ENCODE measurements around the gene PABPN1L.

The PABPN1L gene

DNA sequence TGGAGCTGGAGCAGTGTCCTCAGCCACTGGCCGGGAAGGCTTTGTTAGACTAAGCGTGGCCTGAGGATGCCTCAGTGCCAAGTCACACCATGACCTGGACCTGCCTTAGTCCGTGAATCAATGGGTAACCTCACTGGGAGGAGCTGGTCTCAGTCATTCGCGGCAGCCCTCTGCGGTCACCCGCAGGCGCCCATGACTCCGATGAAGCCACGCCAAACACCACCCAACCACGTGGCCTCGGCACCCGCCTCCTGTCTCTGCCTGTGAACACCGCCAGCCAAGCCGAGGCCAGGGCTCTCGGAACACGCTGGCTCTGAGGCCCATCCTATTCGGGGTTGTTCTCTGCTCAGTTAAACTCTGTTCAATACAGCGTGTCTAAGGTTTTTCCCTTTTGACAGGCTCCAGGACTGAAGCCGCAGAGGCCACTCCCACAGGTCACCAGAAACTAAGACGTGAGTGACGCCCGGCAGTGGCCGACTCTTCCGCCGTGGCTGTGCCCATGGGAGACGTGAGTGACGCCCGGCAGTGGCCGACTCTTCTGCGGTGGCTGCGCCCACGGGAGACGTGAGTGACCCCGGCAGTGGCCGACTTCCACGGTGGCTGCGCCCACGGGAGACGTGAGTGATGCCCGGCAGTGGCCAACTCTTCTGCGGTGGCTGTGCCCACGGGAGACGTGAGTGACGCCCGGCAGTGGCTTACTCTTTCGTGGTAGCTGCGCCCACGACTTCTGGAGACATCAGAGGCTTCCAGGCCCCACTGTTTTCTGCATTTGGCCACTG, 16.8 kb upstream of the PABPN1L start:
- no peak for DNase-seq

DNA sequence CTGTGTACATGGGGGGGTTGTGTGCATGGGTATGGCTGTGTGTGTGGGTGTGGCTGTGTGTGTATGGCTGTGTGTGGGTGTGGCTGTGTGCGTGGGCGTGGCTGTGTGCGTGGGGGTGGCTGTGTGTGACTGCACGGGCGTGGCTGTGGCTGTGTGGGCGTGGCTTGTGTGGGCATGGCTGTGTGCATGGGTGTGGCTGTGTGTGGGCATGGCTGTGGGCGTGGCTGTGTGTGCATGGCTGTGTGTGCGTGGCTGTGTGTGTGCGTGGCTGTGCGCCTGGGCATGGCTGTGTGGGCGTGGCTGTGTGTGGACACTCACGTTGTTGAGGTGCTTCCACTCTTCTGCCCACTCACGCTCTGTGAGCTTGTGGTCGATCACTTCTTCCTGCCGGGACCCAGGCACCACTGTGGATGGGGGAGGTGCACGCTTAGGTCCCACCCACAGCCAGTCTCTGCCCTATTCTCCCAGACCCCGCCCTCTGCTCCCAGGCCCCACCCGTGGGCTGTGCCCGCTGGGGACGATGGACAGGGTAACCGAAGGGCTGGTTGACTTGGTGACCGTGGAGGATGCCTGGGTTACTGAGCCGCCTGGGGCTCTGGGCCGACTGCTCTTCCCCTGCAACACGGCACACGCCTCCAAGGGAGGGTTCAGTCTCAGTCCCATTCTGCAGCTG, 16.0 kb upstream of the PABPN1L start:
- DNase-seq: no peak

DNA sequence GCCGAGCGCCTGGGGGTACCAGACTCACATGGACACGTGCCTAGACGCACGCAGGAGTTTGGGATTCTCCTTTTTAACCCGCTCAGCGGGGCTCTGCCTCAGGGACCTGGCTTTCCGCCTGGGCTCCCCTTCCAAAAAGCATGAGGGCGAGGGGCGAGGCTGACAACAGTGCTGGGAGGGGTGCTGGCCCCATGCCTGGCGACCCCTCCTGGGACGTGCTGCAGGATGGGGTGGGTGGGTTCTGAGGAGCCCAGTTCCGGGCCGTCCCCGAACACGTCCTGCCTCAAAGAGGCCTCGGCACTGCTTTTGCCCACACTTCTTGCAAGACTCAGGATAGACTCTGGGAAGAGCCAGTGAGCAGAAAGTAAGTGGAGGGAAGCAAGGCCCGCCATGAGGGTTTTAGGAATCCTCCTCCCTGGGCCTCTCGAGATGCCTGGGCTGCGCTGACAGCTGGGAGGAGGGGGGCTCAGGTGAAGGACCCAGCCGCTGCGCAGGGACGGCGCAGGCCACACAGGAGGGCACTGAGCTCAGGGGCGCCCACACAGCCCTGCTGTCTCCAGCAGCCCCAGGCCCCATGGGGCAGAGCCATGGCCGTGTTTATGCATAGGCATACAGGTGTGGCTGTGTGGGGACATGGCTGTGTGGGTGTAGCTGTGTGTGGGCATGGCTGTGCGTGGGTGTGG, 15.4 kb upstream of the PABPN1L start:
- no peak for DNase-seq

DNA sequence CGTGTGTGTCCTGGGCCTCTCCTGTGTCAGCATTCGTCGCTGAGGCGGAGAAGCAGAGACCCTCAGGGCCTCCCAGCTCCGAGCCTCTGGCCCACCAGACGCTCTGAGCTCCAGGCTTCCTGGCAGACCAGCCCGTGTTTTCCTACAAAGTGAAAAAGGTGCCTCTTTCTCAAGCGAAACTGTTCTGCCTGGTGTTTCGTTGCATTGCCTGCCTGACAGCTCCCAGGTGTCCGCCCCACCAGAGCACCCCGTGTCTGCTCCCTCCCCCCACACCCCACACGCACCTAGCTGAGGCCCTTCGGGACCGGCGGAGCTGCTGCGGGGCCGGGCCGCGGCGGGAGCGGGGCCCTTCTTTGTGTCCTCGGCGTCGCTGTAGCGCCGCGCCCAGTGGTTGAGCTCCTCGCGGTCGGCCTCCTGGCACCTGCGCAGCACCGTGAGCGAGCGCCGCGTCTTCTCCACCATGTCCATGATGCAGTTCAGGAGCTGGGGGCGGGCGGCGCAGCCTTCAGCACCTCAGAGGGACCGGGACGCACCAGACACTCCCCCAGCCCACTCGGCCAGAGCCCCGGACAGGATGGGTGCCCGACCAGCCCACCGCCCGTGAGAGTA, 14.7 kb upstream of the PABPN1L start:
- DNase-seq: no peak

DNA sequence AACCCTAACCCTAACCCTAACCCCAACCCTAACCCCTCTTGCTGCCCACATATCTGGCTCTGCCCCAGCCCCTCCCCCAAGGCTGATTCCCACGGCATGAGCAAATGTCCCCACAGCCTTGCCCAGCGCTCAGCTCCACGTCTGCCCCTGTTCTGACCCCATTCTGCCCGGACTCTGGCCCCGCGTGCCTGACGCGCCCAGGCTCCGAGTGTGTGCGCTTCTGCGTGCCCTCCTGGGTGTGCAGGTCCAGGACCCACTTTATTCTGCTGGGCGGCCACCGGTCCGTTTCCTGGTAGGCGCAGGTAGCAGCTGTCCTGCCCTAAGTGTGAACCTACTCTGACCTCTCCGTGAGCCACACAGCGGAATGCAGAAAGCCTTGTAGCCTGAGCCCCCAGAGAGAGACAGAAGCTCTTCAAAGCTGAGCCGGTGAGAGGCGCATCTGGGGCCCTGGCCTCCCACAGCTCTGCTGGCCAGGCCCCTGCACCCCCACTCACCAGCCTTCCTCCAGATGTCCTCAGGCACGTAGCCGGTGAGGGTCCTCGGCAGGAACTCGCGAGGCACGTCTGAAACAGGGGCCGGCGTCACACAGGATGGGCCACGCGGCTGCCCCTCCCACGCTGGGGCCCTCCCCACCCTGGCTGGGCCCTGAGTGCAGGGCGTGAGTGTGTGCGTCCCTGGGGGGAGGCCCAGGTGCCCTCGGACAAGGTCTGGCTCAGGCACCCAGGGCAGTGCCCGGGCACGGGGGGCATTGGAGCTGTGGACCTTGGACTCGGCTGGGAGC, 14.0 kb upstream of the PABPN1L start:
- no peak for DNase-seq

DNA sequence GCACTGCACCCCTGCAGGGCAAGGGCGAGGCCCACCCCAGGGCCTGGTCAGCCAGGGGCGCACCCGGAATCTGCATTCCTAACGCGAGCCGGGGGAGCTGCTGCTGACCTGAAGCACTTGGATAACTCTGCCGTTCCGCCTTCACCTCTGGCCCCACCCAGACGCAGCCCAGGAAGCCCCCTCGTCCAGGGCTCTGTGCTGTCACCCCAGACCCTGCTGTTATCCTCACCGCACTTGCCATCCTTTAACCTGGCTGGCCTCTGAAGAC, 13.3 kb upstream of the PABPN1L start:
- DNase-seq: no peak

DNA sequence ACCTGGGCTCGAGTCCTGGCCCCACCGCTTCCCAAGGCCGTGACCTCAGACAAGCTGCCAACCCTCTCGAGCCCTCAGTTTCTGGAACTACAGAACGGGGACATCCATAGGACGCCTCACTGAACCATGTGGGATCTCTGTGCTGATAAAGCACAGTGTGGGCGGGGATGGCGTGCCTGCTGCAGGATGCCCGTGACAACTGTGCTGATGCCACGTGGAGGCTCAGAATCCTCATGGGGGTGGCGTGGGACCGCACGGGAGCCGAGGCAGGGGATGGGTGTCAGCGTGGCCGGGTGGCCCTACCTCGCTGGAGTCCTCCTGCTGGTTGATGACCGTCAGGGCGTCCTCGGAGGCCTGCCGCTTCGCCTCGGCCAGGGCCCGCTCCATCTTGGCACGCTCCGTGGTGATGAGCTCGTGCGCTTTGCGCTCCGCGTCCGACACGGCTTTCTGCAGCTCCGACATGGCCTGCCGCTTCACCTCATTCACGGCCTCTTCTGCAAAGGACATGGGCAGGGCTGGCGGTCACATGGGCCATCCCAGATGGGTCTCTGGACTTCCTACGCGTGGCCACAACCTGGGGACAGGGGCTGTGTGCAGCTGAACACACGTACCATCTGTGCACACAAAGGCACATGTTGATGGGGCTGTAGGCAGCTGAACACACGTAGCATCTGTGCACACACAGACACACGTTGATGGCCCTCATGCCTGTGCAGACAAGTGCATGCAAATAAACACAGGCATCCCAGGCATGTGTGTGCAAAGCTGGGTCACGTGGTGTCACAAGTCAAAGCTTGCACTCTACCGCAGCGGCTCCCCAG, 12.7 kb upstream of the PABPN1L start:
- DNase-seq: no peak

DNA sequence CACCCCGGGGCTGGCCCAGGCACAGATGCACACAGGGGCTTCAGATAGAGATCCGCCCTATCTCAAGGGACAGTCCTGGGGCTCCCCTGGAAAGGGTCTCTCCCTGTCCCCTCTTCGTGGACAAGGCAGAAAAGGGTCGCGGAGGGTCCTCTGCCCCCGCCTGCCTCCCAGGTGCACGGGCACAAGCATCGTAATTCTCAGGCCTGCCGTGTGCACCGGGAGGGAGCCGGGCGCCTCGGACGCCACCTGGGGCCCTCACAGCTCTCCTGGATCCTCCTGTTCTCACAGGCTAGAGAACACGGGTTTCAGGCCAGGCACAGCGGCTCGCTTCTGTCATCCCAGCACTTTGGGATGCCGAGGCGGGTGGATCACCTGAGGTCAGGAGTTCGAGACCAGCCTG, 11.9 kb upstream of the PABPN1L start:
- no peak for DNase-seq

DNA sequence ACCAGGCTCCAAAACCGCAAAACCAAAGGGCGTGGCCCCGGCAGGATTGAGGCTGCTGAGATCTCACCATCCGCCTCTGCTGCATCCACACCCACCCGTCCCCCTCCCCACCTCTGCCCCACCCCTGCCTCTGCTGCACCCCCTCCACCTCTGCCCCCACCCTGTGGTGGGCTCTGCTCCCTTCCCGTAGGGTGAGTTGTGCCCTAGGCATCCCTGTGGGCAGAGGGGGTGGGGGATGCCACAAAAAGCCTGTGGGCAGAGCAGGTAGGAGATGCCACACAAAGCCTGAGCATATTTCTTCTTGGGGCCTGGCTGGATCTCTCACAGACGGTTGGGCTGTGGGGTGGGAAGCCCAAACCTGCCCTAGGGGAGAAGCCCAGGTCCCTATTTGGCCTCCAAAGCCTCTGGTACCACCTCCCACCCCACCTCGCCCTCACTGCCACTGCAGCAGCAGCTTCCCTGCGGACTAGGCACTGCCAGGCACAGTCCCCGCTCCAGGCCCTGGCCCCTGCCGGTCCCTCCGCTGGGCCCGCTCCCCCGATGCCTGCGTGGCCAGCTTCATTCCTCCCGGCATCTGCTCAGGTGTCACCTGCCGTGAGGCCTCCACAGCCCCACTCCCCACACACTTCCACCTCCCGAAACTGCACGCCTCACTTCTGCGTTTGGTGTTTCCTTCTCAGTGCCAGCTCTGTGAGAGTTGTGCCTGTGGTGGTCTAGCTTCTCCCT, 11.3 kb upstream of the PABPN1L start:
- DNase-seq: no peak

DNA sequence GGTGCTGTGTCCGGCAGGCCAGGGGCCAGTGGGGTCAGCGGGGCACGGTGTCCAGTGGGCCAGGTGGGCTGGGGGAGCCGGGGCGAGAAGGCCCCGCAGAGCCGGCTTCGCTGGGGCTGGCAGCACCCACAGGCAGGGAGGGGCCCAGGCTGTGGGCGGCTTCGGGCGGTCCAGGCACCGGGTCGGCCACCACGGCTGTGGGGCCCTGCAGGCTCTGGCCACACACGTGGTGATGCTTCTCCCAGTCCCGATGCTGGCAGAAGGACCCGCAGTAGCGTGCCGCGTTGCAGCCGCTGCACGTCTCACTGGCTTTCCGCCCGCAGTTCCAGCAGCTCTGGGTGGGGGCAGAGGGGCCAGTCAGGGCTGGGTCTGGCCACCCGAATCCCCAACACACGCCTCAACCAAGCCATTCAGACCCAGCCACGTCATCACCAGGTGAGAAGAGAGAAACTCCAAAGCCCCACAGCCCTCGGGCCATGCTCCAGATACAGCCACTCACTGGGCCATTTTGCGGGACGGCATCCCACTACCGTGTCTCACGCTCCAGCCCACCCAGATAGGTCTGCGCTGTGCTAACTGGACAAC, 10.6 kb upstream of the PABPN1L start:
- no peak for DNase-seq

DNA sequence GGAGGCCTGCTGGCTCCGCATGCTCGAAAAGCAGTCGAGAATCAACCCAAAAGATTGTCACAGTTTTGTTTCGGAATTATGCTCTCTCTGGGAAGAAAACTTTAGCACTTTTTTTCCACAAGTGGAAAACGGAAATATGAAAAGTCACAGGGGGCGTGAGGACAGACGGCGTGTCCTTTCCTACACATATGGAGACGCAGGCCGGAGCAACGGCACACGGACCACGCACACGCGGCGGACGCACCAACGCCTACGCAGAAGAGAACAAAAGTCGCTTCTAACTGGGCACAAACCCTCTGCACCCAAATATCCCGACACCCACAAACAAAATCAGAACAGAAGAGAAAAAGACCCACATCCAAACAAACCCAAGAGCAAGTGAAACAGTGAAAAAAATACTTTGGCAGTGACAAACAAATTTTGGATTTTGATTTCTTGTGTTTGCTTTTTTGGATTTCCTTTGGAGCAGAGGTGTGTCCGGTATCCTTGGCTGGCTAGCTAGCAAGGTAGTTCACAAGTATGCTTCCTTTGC, 9.3 kb upstream of the PABPN1L start:
- no peak for DNase-seq

DNA sequence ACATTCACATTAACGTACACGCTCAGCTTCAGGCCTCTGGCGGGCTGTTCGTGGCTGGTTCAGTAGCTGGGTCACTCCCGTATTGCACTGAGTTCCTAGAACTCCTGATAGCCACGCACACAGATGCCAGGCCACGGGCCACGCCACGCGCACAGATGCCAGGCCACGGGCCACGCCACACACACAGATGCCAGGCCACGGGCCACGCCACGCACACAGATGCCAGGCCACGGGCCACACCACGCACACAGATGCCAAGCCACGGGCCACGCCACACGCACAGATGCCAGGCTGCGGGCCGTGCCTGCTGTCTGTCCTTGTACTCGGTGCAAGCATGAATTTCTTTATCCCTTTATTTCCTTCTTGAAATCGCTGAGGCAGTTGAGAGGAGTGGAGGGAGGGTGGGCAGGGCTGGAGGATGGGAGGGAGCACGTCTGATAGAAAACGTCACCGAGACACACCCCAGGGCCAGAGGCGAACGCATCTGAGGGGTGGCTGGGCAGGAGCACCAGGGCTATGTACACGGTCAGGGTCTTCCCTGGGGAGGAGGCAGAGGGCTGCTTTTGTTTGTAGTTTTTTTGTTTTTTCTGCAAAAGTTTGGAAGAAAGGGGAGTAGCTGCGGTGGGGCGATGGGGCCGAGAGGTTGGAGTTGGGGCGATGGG, 8.6 kb upstream of the PABPN1L start:
- no peak for DNase-seq

DNA sequence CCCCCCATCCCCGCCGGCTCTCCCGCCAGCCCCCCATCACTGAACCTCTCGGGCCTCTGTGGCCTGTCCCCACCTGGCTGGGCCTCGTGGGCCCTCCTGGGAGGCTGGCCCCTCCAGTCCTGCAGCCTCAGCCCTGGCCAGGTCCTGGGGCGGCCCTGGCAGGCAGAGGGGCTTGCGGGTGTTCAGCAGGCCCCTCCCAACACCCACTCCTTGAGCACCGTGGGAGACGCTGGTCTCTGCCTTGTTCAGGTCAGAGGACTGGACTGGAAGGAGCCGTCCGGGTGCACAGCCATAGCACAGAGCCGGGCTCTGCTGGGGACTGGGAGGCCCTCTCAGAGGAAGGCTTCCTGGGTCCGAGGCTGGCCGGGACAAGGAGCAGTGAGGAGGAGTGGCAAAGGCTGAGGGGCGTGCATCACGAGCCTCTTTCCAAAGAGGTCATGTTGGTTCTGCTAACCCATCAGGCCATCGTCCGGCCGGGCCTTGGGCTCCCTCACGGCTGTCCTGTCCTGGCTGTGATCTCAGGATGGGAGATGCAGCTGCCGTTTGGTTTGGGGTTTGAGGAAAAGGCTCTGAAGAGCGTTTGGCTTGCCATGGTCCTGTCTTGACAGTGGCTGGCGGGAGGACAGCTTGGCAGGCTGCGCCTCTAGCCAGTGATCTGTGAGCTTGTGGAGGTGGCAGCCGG, 6.3 kb upstream of the PABPN1L start:
- DNase-seq: no peak

DNA sequence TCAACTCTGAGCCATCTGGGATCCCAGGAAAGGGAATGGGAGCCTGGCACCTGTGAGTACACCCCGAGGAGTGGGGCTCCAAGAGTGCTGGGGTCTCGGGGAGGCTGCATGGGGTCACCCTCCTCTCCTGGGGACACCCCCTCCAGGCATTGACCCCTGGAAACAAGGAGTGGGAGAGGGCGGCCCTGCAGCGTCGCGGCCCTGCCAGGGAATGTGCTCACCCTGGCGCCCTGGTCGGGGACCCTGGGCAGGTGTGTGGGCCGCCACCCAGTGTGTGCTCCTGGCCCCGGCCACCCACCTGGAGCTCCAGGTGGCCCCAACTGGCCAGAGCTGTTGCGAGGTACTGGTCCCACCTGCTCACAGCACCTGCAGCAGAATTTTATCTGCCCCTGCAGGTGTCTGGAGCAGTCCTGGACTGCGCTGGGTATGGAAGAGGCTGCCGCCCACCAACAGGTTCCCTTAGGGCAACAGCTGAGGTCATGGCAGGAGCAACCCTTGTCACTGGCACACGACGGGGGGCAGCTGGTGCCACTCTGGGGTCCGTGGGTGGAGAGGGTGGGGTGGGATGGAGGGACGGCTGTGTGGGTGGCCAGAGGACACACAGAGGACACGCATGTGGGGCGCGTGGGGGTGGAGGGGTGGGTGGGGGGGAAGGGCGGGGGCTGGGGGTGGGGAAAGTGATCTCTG, 5.4 kb upstream of the PABPN1L start:
- DNase-seq: no peak

DNA sequence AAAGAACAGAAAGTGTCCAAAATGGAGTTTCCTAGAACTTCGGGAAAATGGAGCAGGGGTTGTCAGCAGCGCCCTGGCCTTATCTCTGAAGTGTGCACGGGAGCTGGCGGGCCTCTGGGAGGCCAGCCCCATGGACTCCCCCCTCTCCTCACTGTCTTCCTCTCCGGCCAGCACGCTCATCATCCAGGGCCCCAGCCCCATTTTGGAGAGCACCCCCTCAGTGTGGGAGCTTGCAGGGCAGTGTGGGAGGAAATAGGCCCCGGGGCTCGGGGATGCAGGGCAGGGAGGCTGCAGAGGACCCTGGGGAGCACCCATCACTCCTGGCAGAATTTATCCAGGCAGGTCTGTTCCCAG, 4.9 kb upstream of the PABPN1L start:
- no peak for DNase-seq

DNA sequence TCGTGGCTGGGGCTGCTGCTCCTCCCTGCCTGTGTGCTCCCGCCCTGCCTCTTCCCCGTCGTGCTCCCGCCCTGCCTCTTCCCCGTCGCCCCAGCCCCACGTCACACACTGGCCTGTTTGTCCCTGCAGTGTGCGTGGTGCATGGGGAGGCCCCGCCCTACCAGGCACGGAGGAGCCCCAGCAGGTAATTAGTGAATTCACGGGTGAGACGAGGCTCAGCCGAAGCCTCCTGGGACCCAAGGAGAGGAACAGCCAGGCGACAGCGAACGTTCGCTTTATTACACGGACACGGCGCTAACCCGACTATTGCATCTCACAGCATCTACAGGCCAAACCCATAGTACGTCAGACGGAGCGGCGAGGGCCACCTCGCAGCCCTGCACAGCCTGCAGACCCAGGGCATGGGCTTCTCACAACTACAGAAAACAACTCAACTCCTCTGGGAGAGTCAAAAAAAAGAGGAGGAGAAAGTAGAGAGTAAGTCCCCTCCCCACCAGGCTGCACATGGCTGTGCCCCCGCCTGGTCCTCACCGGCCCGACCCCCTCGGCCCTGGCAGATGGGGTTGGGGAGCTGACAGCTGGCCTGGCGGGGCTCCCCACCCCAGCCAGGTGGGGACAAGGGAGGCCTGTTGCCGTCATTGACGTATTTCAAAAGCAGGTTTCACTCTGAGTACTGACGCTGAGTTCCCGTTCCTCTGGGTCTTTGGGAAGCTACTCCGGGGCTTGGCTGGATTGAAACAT, 4.3 kb upstream of the PABPN1L start:
- DNase-seq: no peak

DNA sequence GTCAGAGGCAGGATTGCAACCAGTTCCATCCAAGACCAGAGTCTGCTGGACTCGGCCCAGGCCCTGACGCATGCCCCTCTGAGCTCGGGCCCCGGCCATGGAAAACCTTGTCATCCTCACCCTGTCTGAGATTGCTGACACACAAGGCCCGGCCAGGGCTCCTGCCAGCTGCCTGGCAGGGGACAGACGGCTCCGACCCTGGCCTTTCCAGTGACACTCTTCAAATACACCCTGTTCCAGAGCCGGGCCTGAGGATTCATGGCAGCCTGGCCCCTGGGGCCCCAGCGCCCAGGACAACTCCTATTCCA, 3.2 kb upstream of the PABPN1L start:
- no peak for DNase-seq

DNA sequence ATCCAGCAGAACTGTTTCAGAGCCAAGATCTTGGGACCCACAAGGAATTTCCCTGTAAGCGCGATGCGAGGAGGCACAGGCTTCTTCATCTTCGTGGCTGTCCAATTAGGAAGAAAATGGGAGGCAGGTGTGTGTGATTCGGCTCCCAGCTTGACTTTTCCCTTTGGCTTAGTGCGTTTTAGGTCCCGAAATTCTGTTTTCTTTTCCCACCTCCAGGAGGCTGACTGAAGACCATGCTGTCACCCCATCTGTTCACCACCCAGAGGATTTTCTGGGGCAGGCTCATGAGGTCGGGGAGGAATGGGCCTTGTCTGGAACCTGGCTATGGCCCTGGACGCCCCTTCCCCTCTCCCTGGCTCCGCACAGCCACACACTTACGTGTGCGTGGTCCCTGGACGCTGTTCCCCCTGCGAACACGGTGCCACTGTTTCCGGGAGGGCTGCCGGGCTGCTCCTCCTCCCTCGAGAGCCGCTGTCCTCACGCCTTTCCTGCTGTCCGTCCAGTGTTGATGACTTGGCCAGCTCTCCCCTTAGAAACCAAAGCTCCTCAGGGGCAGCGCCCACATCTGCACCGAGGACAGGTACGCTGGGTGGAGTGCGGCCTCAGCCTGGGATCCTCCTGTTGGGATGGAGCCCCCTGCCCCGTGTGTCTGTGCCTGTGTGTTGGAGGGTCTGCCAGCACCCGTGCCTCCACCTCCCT, 2.7 kb upstream of the PABPN1L start:
- DNase-seq: no peak
